Right lobe of liver (tissue), 6 donors: ENCODE results near the gene SIGLEC5. TPM values are rescaled to one million over a fixed set of nuclear protein-coding genes. Genes with fewer than 3 reads are reported as not detected.
A peak's percentile ranks its signal among the peaks of the same experiment; 100 is the strongest.

Experiments
- ATAC-seq, 4 donors: fragments of 200-7000 bp; cut with Tn5 transposase; one replicate each; pipeline ENCODE4 v1.9.1; 2020; ENCODE audit warnings: mild to moderate bottlenecking in 4 of 4, moderate library complexity in 4 of 4
- DNase-seq, 3 donors: peaks; one replicate each; pipeline ENCODE4 v3.0.0-alpha.2; 2020
- H3K27ac ChIP-seq, 3 donors: fragments of 200-600 bp; one replicate each; pipeline ENCODE4 v1.8.0; 2022
- H3K27me3 ChIP-seq, 2 donors: fragments of 200-600 bp; one replicate each; pipeline ENCODE4 v1.8.0; 2022
- H3K36me3 ChIP-seq, 4 donors: fragments of 200-600 bp; sonication (generic) in 1 of 4; one replicate each; pipeline versions ENCODE4 v1.5.1 to v1.8.0; 2017 to 2022; ENCODE audit warnings: control low read depth in 1 of 4
- H3K4me1 ChIP-seq, 4 donors: fragments of 200-600 bp; sonication (generic) in 1 of 4; one replicate each; pipeline versions ENCODE4 v1.5.1 to v1.8.0; 2017 to 2022; ENCODE audit warnings: control low read depth in 1 of 4
- H3K4me3 ChIP-seq, 3 donors: fragments of 200-600 bp; one replicate each; pipeline ENCODE4 v1.8.0; 2022
- H3K9me3 ChIP-seq, 4 donors: fragments of 200-600 bp; sonication (generic) in 1 of 4; one replicate each; pipeline versions ENCODE4 v1.5.1 to v1.8.0; 2017 to 2022; ENCODE audit warnings: control low read depth in 1 of 4
- CTCF ChIP-seq, 4 donors: fragments of 200-600 bp in 3 of 4; fragments of 450-650 bp in 1 of 4; IDR thresholded peaks; one replicate each; pipeline versions ENCODE4 v1.5.1 to v1.8.0; 2016 to 2022; ENCODE audit warnings: antibody characterized with exemption in 4 of 4, mild to moderate bottlenecking in 2 of 4
- POLR2A ChIP-seq: fragments of 450-650 bp; IDR thresholded peaks from one replicate; pipeline ENCODE4 v1.6.1; 2017; ENCODE audit warnings: antibody characterized with exemption, mild to moderate bottlenecking
- WGBS: methylation state at CpG from one replicate; pipeline ENCODE4 v1.1.6; 2018; ENCODE audit warnings: low coverage, low lambda C conversion rate; ENCODE audit not compliant: insufficient coverage; ENCODE audit errors: missing lambda C conversion rate; 5-methylcytosine and 5-hydroxymethylcytosine counted together
- intact Hi-C, 2 donors: fragments of 100-400 bp; cut with DNase I; formaldehyde crosslinking; loops; one replicate each; pipeline versions ENCODE4 v1.11.2 to v1.14.1; 2022
- total RNA-seq, 6 experiments: library from RNA; depleted of rRNA in 2 of 6; stranded (reverse); fragments of >200 nt in 2 of 6; fragmentation: NEBNext Ultra II Directional in 3 of 6; extraction: Animal tissue kit (Norgen Biotek cat#: 25700) in 3 of 6; gene quantifications; one replicate each; pipeline versions ENCODE4 v1.1.0 to v1.2.4, GENCODE V29; 2016 to 2023
- donor health status: DM: no; HTN: yes; CAD: no.
- donor health status: DM: no; HTN: no; CAD: no.
- donor health status: DM: no; HTN: no; CAD: no.
- donor health status: DM: no; HTN: yes; CAD: no.
- donor health status: DM: no; HTN: yes; CAD: no.

SIGLEC5 gene
- total RNA-seq, 6 experiments from 2014 or later = 0.89 to 1.1 (median 0.92) TPM; not detected in 3

GRCh38 chr19:51641648-51642047 lies 11.4 kb upstream of the SIGLEC5 start:
- ATAC-seq (no peak), DNase-seq (no peak)
- Histone ChIP-seq H3K4me3 (no peak overlapping the region), H3K27ac (no peak overlapping the region), H3K9me3 (no peaks in the 10 kb centered on the region), H3K4me1 (no peaks in the 10 kb centered on the region), H3K27me3 (no peaks in the 10 kb centered on the region), H3K36me3 (no peaks in the 10 kb centered on the region)
- TF ChIP-seq CTCF (IDR thresholded peaks at IDR 0.05) = no peak
- TF ChIP-seq POLR2A = no peak
- intact Hi-C loops = no loop called here

GRCh38 chr19:51640386-51640785 lies 10.2 kb upstream of the SIGLEC5 start:
- ATAC-seq = no peak
- no peaks in the 10 kb centered on the region for H3K4me1 ChIP-seq
- no peak for DNase-seq
- H3K4me3 ChIP-seq = no peak overlapping the region
- no peaks in the 10 kb centered on the region for H3K36me3 ChIP-seq
- H3K27me3 ChIP-seq = no peaks in the 10 kb centered on the region
- WGBS = no CpG with 5 or more reads among the region's 3 CpGs
- H3K27ac ChIP-seq = no peak overlapping the region
- intact Hi-C loops = no loop called here
- TF ChIP-seq CTCF (IDR thresholded peaks at IDR 0.05) = no peak
- TF ChIP-seq POLR2A = no peak
- H3K9me3 ChIP-seq = no peaks in the 10 kb centered on the region

GRCh38 chr19:51639916-51640315 lies 9.7 kb upstream of the SIGLEC5 start:
- Histone ChIP-seq H3K9me3 (no peaks in the 10 kb centered on the region), H3K36me3 (no peaks in the 10 kb centered on the region), H3K27me3 (no peaks in the 10 kb centered on the region), H3K27ac (no peak overlapping the region), H3K4me1 (no peaks in the 10 kb centered on the region), H3K4me3 (no peak overlapping the region)
- TF ChIP-seq POLR2A (no peak), CTCF (IDR thresholded peaks at IDR 0.05) (no peak)
- no peak for DNase-seq
- WGBS = no CpG with 5 or more reads among the region's 4 CpGs
- intact Hi-C loops = no loop called here
- ATAC-seq = no peak

GRCh38 chr19:51637362-51637978 lies 7.3 kb upstream of the SIGLEC5 start:
- Histone ChIP-seq H3K9me3 (no peaks in the 10 kb centered on the region), H3K27ac (no peak overlapping the region), H3K4me3 (no peak overlapping the region), H3K27me3 (no peaks in the 10 kb centered on the region), H3K4me1 (no peaks in the 10 kb centered on the region), H3K36me3 (no peaks in the 10 kb centered on the region)
- no peak for TF ChIP-seq POLR2A
- TF ChIP-seq CTCF (IDR thresholded peaks at IDR 0.05) = peak in 3 of 4 donors; percentile 41 to 45 (median 43)
- DNase-seq (no peak), ATAC-seq (no peak)
- intact Hi-C loops = no loop called here
- no CpG with 5 or more reads among the region's 5 CpGs for WGBS

- no peaks in the 10 kb centered on the region for H3K36me3 ChIP-seq
- no peaks in the 10 kb centered on the region for H3K9me3 ChIP-seq
- ATAC-seq (no peak), DNase-seq (no peak)
- TF ChIP-seq POLR2A = no peak
- no peak for TF ChIP-seq CTCF (IDR thresholded peaks at IDR 0.05)
- H3K4me1 ChIP-seq = no peaks in the 10 kb centered on the region
- H3K4me3 ChIP-seq = no peak overlapping the region
- WGBS = no CpG with 5 or more reads among the region's 5 CpGs
- no peaks in the 10 kb centered on the region for H3K27me3 ChIP-seq
- H3K27ac ChIP-seq = no peak overlapping the region
- intact Hi-C loops = no loop called here
Observed at GRCh38 chr19:51632126-51632525, 1.9 kb upstream of the SIGLEC5 start.
